GM21576 (cell line): ENCODE results near the gene CASKIN1.
"Not testable (repeated sequence)": the region's sequence is repeated elsewhere in the genome, so short reads cannot be mapped to it uniquely, and the experiment has no call there.

ENCODE experiments used
- ATAC-seq: cut with Tn5 transposase; IDR thresholded peaks from one replicate; pipeline ENCODE4 v1.9.1; 2021; ENCODE audit warnings: mild to moderate bottlenecking, moderate library complexity; ENCODE audit not compliant: unreplicated experiment

Gene CASKIN1

GRCh38 chr16:2196162-2196980, at the start of gene CASKIN1:
Gene CASKIN1 (minus strand): TSS chr16:2196605. CDS start chr16:2196432, 173 bp downstream.
- ATAC-seq: no peak

- ATAC-seq: no peak
Observed at GRCh38 chr16:2244926-2245795, 48.8 kb upstream of the CASKIN1 start.

- ATAC-seq: no peak
Observed at GRCh38 chr16:2244301-2244700, 47.9 kb upstream of the CASKIN1 start.

- ATAC-seq: no peak
Observed at GRCh38 chr16:2243781-2244180, 47.4 kb upstream of the CASKIN1 start.

- no peak for ATAC-seq
Observed at GRCh38 chr16:2243031-2243528, 46.7 kb upstream of the CASKIN1 start.

GRCh38 chr16:2242598-2242997, 46.2 kb upstream of the CASKIN1 start:
- no peak for ATAC-seq

GRCh38 chr16:2240331-2240730, 43.9 kb upstream of the CASKIN1 start:
- ATAC-seq: not testable (repeated sequence)

GRCh38 chr16:2238838-2239675, 42.7 kb upstream of the CASKIN1 start:
- no peak for ATAC-seq

GRCh38 chr16:2238150-2238837, 41.9 kb upstream of the CASKIN1 start:
- no peak for ATAC-seq

- ATAC-seq: no peak
Observed at GRCh38 chr16:2237493-2238149, 41.2 kb upstream of the CASKIN1 start.

- ATAC-seq: no peak
Observed at GRCh38 chr16:2237102-2237482, 40.7 kb upstream of the CASKIN1 start.

GRCh38 chr16:2236337-2237101, 40.1 kb upstream of the CASKIN1 start, which contains the start of gene DNASE1L2:
Gene DNASE1L2 (plus strand): TSS chr16:2236444. CDS start chr16:2236817, 373 bp downstream.
- ATAC-seq: no peak

- ATAC-seq: no peak
Observed at GRCh38 chr16:2235695-2236336, 39.4 kb upstream of the CASKIN1 start.

- no peak for ATAC-seq
Observed at GRCh38 chr16:2235234-2235651, 38.8 kb upstream of the CASKIN1 start.

- ATAC-seq: no peak
Observed at GRCh38 chr16:2234813-2235170, 38.4 kb upstream of the CASKIN1 start.

- no peak for ATAC-seq
Observed at GRCh38 chr16:2233872-2234812, 37.7 kb upstream of the CASKIN1 start.

GRCh38 chr16:2233046-2233775, 36.8 kb upstream of the CASKIN1 start:
- no peak for ATAC-seq
